BJ (cell line): ENCODE data around the gene ELAVL1. TPM values are rescaled to one million over a fixed set of nuclear protein-coding genes. Genes with fewer than 3 reads are reported as not detected.

Experiments used
- CTCF ChIA-PET: fragments of 350-600 bp; formaldehyde crosslinking; extraction: SDS; loops from one replicate; lab custom pipeline; 2021; ENCODE audit warnings: antibody characterized with exemption, inconsistent platforms; lab: Yijun Ruan, JAX
- POLR2A ChIA-PET: fragments of 300-600 bp; sonication (Branson Sonifier 250); formaldehyde crosslinking; extraction: SDS; loops from one replicate; lab custom pipeline; 2021; ENCODE audit warnings: antibody characterized with exemption; lab: Charles Lee
- DNase-seq: peaks from one replicate; pipeline ENCODE4 v3.0.0-alpha.2; 2011; ENCODE audit warnings: low read depth
- H3K27me3 ChIP-seq: 2 replicates; pipeline ENCODE4 v1.6.0; 2011; ENCODE audit warnings: low read length; ENCODE audit not compliant: control insufficient read depth, insufficient read depth
- H3K36me3 ChIP-seq: 2 replicates; pipeline ENCODE4 v1.5.1; 2011; ENCODE audit warnings: low read length; ENCODE audit not compliant: control insufficient read depth, insufficient read depth
- H3K4me3 ChIP-seq: 2 replicates; pipeline ENCODE4 v1.5.1; 2011; ENCODE audit warnings: low read depth, mild to moderate bottlenecking, control low read depth, low read length
- CTCF ChIP-seq: IDR thresholded peaks from 2 replicates; pipeline ENCODE4 v1.5.1; 2011; ENCODE audit warnings: low read depth, mild to moderate bottlenecking, control low read depth, inconsistent platforms, low read length, moderate library complexity; ENCODE audit not compliant: insufficient read depth
- polyA plus RNA-seq: library from polyadenylated mRNA; depleted of rRNA; stranded (reverse); fragments of >200 nt; gene quantifications from 2 replicates; pipeline ENCODE4 v1.2.3, GENCODE V29; 2011; rRNA removed

The ELAVL1 gene
- polyA plus RNA-seq, 1 experiment: 41.2 TPM

DNA sequence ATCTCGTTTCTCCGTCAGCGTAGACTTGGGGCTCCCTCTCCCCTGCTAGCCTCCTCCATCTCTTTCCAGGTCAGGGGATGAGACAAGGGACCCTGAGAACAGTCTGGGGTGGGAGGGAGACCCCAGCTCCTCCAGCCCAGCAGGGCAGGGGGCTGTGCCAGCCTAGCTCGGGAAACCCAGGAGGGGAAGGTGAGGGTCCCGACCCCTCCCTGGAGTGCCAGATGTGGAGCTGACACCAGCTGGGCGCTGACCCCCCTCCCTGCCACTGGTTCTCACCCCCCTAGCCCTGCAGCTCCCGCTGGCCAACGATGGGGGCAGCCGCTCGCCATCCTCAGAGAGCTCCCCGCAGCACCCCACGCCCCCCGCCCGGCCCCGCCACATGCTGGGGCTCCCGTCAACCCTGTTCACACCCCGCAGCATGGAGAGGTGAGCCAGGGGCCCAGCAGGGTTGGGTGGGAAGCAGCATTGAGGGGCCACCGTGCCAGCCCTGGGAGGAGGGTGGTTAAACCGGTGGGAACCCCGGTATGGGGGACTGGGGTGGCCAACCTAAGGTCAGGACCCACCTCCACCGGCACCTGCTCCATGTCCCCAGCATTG, 95.9 kb downstream of the ELAVL1 start:
- DNase-seq: no peak
- H3K36me3 ChIP-seq: peaks cover 19% of the 10 kb centered on the region
- H3K27me3 ChIP-seq: no peaks in the 10 kb centered on the region
- ChIA-PET POLR2A (no interaction called here), CTCF (interaction anchor here (2.2 kb wide), 1 partner anchor 9 kb away, joined by 9 read pairs; no protein-coding TSS in a partner anchor)
- no peak overlapping the region for H3K4me3 ChIP-seq
- TF ChIP-seq CTCF: no peak

DNA sequence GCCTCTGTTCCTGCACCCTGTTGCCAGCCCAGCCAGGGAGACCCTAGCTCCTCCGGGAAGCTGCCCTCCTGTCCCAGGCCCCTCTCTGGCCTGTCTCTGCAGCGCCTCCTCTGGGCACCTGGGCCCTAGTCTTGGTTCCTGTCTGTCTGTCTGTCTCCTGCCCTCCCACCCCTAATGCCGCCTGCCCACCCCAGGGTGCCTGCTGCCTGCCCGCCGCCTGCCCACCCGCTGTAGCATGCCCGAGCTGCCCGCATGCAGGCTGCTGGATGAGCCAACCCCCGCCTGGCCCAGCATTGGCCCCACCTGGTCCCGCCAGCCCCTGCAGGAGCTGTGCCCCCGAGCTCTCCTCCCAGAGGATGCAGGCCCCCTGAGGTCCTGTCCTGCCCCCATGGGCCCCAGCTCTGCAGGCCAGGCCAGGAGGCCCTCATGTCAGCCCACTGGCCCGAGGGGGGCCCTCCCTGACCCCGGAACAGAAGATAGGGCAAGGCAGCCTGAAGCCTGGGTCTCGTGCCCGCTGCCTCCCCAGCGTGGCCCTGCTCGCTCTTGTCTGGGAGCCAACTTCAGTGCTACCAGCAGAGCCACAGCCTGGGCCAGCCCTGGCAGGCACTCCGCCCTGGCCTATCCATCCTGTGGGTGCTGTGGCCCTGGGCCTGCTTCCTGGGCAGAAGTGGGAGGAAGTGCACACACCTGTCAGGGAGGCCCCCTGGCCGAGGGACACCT, 96.5 kb downstream of the ELAVL1 start:
- Histone ChIP-seq H3K36me3 (peaks cover 19% of the 10 kb centered on the region), H3K27me3 (no peaks in the 10 kb centered on the region), H3K4me3 (no peak overlapping the region)
- ChIA-PET POLR2A (no interaction called here), CTCF (interaction anchor here (1.1 to 2.2 kb wide), 2 partner anchors 8 to 9 kb away, joined by 3 to 9 read pairs; no protein-coding TSS in a partner anchor)
- no peak for TF ChIP-seq CTCF
- DNase-seq: no peak

Other genes starting within 250 kb of the ELAVL1 start
- not detected in 2 replicates for gene CLEC4M, start 242.4 kb downstream of the ELAVL1 start, polyA plus RNA-seq
- 8.1 and 11.7 TPM in 2 replicates for gene EVI5L, start 175.4 kb downstream of the ELAVL1 start, polyA plus RNA-seq
- gene PRR36, start 131.3 kb downstream of the ELAVL1 start, polyA plus RNA-seq: not detected in 2 replicates
- gene LRRC8E, start 117.1 kb downstream of the ELAVL1 start, polyA plus RNA-seq: 6.0 and 8.6 TPM in 2 replicates
- 6.2 and 8.0 TPM in 2 replicates for gene MAP2K7, start 101.8 kb downstream of the ELAVL1 start, polyA plus RNA-seq
- 0.50 and 0.61 TPM in 2 replicates for gene TGFBR3L, start 90.8 kb downstream of the ELAVL1 start, polyA plus RNA-seq
- gene SNAPC2, start 85.3 kb downstream of the ELAVL1 start, polyA plus RNA-seq: 16.6 and 28.2 TPM in 2 replicates
- gene CTXN1, start 79.5 kb downstream of the ELAVL1 start, polyA plus RNA-seq: 1.3 and 2.0 TPM in 2 replicates
- gene TIMM44, start 62.0 kb downstream of the ELAVL1 start, polyA plus RNA-seq: 51.1 and 56.6 TPM in 2 replicates
- not detected in 2 replicates for gene CCL25, start 47.1 kb upstream of the ELAVL1 start, polyA plus RNA-seq
- not detected in 2 replicates for gene FBN3, start 144.0 kb upstream of the ELAVL1 start, polyA plus RNA-seq
- gene CERS4, start 203.7 kb upstream of the ELAVL1 start, polyA plus RNA-seq: 7.6 and 7.7 TPM in 2 replicates